PC-3 (cell line): ENCODE measurements around the gene ELOVL5. TPM values are rescaled to one million over a fixed set of nuclear protein-coding genes. Genes with fewer than 3 reads are reported as not detected.

Source experiments
- ATAC-seq: fragments of 200-7000 bp; cut with Tn5 transposase; 2 replicates; pipeline ENCODE4 v1.9.1; 2020; ENCODE audit warnings: mild to moderate bottlenecking, moderate library complexity
- Bru-seq: library from RNA; stranded (reverse); fragments of 400-500 nt; gene quantifications from one replicate; lab custom pipeline; 2021; lab: Mats Ljungman, UMichigan
- BruChase-seq, 2 experiments: library from RNA; stranded (reverse); fragments of 400-500 nt; gene quantifications; one replicate each; lab custom pipeline; 2021; lab: Mats Ljungman, UMichigan
- BruUV-seq: library from RNA; stranded (reverse); fragments of 400-500 nt; replicated peaks from 2 replicates; lab custom pipeline; 2021; lab: Mats Ljungman, UMichigan
- CTCF ChIA-PET: fragments of 300-600 bp; sonication (Branson Sonifier 250); formaldehyde crosslinking; loops from one replicate; lab custom pipeline; 2022; ENCODE audit warnings: antibody characterized with exemption; lab: Charles Lee
- POLR2A ChIA-PET: fragments of 300-600 bp; sonication (Branson Sonifier 250); formaldehyde crosslinking; loops from one replicate; lab custom pipeline; 2022; ENCODE audit warnings: antibody characterized with exemption; ENCODE audit not compliant: unreplicated experiment; lab: Charles Lee
- DNase-seq: peaks from one replicate; pipeline ENCODE4 v3.0.0-alpha.2; 2015
- H2AFZ ChIP-seq: fragments of 300-600 bp; sonication (generic); 2 replicates; pipeline ENCODE4 v1.6.0; 2016; ENCODE audit warnings: antibody characterized with exemption, low read length
- H3F3A ChIP-seq: fragments of 300-600 bp; sonication (generic); one replicate; pipeline ENCODE4 v1.6.0; 2017; ENCODE audit warnings: antibody characterized with exemption, low read length, control low read depth, mild to moderate bottlenecking; ENCODE audit not compliant: unreplicated experiment
- H3K27ac ChIP-seq: fragments of 300-600 bp; sonication (generic); 2 replicates; pipeline ENCODE4 v1.5.1; 2016; ENCODE audit warnings: mild to moderate bottlenecking, low read length
- H3K27me3 ChIP-seq: fragments of 300-600 bp; sonication (generic); 2 replicates; pipeline ENCODE4 v1.6.1; 2016; ENCODE audit warnings: low read length, mixed read lengths
- H3K36me3 ChIP-seq: fragments of 300-600 bp; sonication (generic); 2 replicates; pipeline ENCODE4 v1.6.1; 2016; ENCODE audit warnings: low read depth, mixed run types, low read length, mixed read lengths
- H3K4me1 ChIP-seq: fragments of 300-600 bp; sonication (generic); 2 replicates; pipeline ENCODE4 v1.5.1; 2016; ENCODE audit warnings: low read length; ENCODE audit not compliant: insufficient read depth
- H3K4me2 ChIP-seq: fragments of 300-600 bp; sonication (generic); 2 replicates; pipeline ENCODE4 v1.6.0; 2016; ENCODE audit warnings: low read length
- H3K4me3 ChIP-seq: fragments of 300-600 bp; sonication (generic); 2 replicates; pipeline ENCODE4 v1.5.1; 2016; ENCODE audit warnings: mild to moderate bottlenecking, low read length, mixed read lengths
- H3K79me2 ChIP-seq: fragments of 300-600 bp; sonication (generic); 2 replicates; pipeline ENCODE4 v1.6.1; 2017; ENCODE audit warnings: low read length, mixed read lengths
- H3K9ac ChIP-seq: fragments of 300-600 bp; sonication (generic); 2 replicates; pipeline ENCODE4 v1.6.0; 2016; ENCODE audit warnings: mild to moderate bottlenecking, low read length
- H3K9me2 ChIP-seq: fragments of 300-600 bp; sonication (generic); replicated peaks from 2 replicates; pipeline ENCODE4 v1.6.1; 2016; ENCODE audit warnings: mixed run types, low read length, mixed read lengths
- H3K9me3 ChIP-seq: fragments of 300-600 bp; sonication (generic); 2 replicates; pipeline ENCODE4 v1.6.1; 2016; ENCODE audit warnings: low read length, mixed read lengths
- H4K20me1 ChIP-seq: fragments of 300-600 bp; sonication (generic); 2 replicates; pipeline ENCODE4 v1.6.1; 2016; ENCODE audit warnings: low read length, mixed read lengths
- CTCF ChIP-seq: fragments of 300-600 bp; sonication (generic); conservative IDR thresholded peaks from 2 replicates; pipeline ENCODE4 v1.5.1; 2017; ENCODE audit warnings: antibody characterized with exemption, low read depth, mild to moderate bottlenecking, low read length
- EZH2 ChIP-seq: fragments of 300-600 bp; sonication (generic); IDR thresholded peaks from one replicate; pipeline ENCODE4 v1.6.1; 2017; ENCODE audit warnings: antibody characterized with exemption, mild to moderate bottlenecking, low read length; ENCODE audit not compliant: unreplicated experiment
- EZH2phosphoT487 ChIP-seq: fragments of 300-600 bp; sonication (generic); IDR thresholded peaks from 2 replicates; pipeline ENCODE4 v1.6.1; 2018; ENCODE audit warnings: mild to moderate bottlenecking, antibody characterized with exemption, low read length, borderline replicate concordance
- intact Hi-C: fragments of 100-400 bp; cut with micrococcal nuclease; formaldehyde crosslinking; loops from 2 replicates; pipeline ENCODE4 v1.9.0; 2023
- long read RNA-seq: library from polyadenylated mRNA; unstranded; transcript quantifications from one replicate; pipeline ENCODE4 v2.0.0, GENCODE V29; 2021; ENCODE audit not compliant: unreplicated experiment
- total RNA-seq: library from RNA; depleted of rRNA; stranded (reverse); fragments of >200 nt; gene quantifications from 2 replicates; pipeline ENCODE4 v1.2.3, GENCODE V29; 2014; rRNA removed

ELOVL5 gene, protein sequence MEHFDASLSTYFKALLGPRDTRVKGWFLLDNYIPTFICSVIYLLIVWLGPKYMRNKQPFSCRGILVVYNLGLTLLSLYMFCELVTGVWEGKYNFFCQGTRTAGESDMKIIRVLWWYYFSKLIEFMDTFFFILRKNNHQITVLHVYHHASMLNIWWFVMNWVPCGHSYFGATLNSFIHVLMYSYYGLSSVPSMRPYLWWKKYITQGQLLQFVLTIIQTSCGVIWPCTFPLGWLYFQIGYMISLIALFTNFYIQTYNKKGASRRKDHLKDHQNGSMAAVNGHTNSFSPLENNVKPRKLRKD
- total RNA-seq = 57.2 and 62.7 TPM in 2 replicates
- Bru-seq, nascent RNA = percentile 89 among the genes with signal in this experiment
- percentile 85 among the genes with signal in this experiment for BruChase-seq, experiment 1, labeled RNA remaining after a 6-hour chase
- percentile 85 among the genes with signal in this experiment for BruChase-seq, experiment 2, labeled RNA remaining after a 2-hour chase
- long read RNA-seq, transcript ELOVL5-201 (8 exons, 2,827 nt) = major isoform, 286 of 363 reads
- long read RNA-seq, partial matches to known transcripts = 57 of 363 reads
- long read RNA-seq, other reads (novel, unspliced or antisense) = 16 of 363 reads

DNA sequence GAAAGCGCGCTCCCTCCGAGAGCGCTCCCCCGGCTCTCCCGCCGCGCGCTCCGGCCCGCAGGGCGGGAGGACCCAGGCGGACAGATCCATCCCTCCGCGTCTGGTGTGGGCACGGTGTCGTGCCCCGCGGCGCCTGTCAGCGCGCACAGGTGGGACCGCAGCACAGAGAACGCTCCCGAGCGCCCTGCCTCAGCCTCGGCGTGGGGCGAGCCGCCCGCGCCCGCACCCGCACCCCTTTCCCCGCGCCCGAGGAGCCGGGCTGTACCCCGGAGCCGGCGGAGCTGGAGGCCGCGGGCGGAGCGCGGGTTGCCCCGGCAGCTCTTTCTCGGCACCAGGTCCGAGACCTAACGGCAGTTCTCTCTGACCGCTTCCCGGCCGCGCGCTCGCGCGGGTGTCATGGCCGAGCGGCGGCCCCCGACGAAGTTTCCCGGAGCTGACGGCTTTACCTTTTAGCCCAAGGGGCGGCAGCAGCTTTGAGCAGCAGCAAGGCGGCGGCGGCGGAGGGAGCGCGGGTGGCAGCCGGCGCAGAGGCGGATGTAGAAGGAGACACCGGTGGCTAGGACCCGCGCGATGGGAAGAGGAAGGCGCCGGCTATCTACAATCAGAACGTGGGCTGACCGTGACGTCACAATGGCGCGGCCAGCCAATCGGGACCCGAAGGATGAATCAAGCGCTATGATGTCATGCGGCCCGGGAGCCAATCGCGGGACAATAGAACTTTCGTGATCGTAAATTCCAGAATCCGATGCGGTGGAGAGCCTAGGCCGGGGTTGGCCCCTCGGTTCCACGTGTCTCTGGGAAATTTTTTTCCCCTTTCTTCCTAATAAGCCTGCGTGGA, at the start of gene ELOVL5:
Gene ELOVL5, minus strand, starts transcription at position 580 of the 838 bp plus-strand sequence. CDS start 53,251 bp downstream, outside the sequence.
- Histone ChIP-seq H3K79me2 (peaks cover 59% of the 10 kb centered on the region), H3K27ac (peak within 1 kb of the TSS; percentile 61), H4K20me1 (peaks cover 11% of the 10 kb centered on the region; the same call in 1 of the 2 replicates), H3K9me3 (no peaks in the 10 kb centered on the region), H3K9ac (peak within 1 kb of the TSS; percentile 83), H3K4me1 (peaks cover 12% of the 10 kb centered on the region), H3K27me3 (no peaks in the 10 kb centered on the region), H2AFZ (peak within 1 kb of the TSS; percentile 97), H3K36me3 (no peaks in the 10 kb centered on the region; the same call in 1 of the 2 replicates), H3K4me3 (peak within 1 kb of the TSS; percentile 96), H3K9me2 (no peaks in the 10 kb centered on the region), H3F3A (no peaks in the 10 kb centered on the region), H3K4me2 (peak within 1 kb of the TSS; percentile 82)
- TF ChIP-seq EZH2phosphoT487 (no peak), EZH2 (no peak), CTCF (no peak)
- POLR2A ChIA-PET = interaction anchor here (0.6 to 0.7 kb wide), 2 partner anchors 50 to 53 kb away, joined by 3 to 4 read pairs; no protein-coding TSS in a partner anchor
- intact Hi-C loops = loop anchor here (1.0 to 10.0 kb wide), 7 partner anchors 11 to 236 kb away; no protein-coding TSS in a partner anchor
- ATAC-seq (peak; percentile 65), DNase-seq (peak; percentile 91)
- CTCF ChIA-PET = no interaction called here
- BruUV-seq = no TSS peak

GRCh38 chr6:53397283-53397682, 48.5 kb upstream of the ELOVL5 start:
- Histone ChIP-seq H3K9ac (no peak overlapping the region), H3K4me3 (no peak overlapping the region), H2AFZ (no peak overlapping the region), H3K4me2 (no peak overlapping the region), H3K27me3 (no peaks in the 10 kb centered on the region), H3K4me1 (peaks cover 28% of the 10 kb centered on the region), H3K27ac (no peak overlapping the region), H3K9me2 (no peaks in the 10 kb centered on the region), H3F3A (peaks cover 9% of the 10 kb centered on the region), H3K9me3 (no peaks in the 10 kb centered on the region), H4K20me1 (no peaks in the 10 kb centered on the region), H3K79me2 (no peaks in the 10 kb centered on the region), H3K36me3 (no peaks in the 10 kb centered on the region)
- intact Hi-C loops = no loop called here
- ChIA-PET CTCF (no interaction called here), POLR2A (interaction anchor here (0.6 kb wide), 1 partner anchor 10 kb away, joined by 3 read pairs; no protein-coding TSS in a partner anchor)
- ATAC-seq (no peak), DNase-seq (no peak)
- BruUV-seq = no TSS peak
- TF ChIP-seq CTCF (no peak), EZH2 (no peak), EZH2phosphoT487 (no peak)
